GM18505 (cell line): Measurements from ENCODE around the gene CAMK1D.

ENCODE experiments used
- ATAC-seq: cut with Tn5 transposase; IDR thresholded peaks from one replicate; pipeline ENCODE4 v1.9.1; 2021; ENCODE audit not compliant: unreplicated experiment
- POLR2A ChIP-seq: IDR thresholded peaks from 4 replicates; pipeline ENCODE4 v1.6.1; 2011; ENCODE audit warnings: borderline replicate concordance; ENCODE audit not compliant: insufficient read depth, insufficient read length; ENCODE audit errors: extremely low read depth

CAMK1D gene

DNA sequence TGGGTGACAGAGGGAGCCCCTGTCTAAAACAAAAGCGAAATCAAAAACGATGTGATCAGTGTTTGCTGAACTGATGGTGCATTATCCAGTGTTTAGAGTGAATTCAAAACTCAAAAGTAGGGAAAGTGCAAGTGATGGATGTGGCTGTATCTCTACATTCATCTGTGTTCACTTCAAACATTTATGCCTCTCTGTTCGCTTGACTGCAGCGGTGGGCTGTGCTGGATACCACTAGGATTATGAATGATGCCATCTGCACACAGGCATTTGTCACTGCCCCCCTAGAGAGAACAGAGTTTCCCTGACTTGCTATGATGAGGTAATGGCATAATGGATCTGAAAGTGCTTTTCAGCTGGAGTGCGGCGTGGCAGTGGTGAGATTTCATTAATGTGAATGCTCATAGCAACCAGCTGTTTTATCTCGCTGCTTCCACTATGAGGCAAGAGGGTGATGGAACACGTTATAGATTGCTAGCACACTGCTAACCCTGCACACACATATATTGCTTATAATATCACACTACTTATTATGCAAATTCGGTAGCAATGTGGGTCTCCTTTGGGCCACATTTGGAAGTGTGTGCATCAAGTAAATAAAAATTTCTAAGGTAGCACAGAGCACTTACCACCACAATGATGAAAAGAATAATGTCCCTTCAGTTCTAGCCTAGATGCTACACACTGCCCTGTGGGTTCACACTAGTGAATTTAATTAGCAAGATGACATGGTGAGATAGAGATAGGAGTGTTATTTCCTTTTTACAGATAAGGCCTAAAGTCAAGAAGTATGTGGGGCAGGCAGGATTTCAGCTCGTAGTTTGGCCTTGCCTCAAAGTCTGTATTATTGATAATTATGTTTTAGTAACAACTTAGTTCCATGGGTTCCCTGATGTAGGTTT, 164.7 kb downstream of the CAMK1D start:
- TF ChIP-seq POLR2A, result no peak
- ATAC-seq, result no peak

DNA sequence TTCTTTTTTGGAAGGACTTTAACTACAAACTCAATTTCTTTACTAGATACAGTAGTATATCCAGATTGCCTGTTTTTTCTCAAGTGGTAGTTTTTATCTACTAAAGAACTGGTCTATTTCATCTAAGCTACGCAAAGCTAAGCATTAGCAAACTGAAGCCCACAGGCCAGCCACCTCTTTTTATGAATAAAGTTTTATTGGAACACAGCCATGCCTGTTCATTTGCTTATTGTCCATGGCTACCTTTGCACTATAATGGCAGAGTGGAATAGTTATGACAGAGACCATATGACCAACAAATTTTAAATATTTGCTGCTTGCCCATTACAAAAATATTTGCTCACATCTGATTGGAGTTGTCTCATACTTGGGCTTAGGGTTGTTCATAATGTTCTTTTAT, 168.7 kb downstream of the CAMK1D start:
- ATAC-seq, result no peak
- no peak for TF ChIP-seq POLR2A

DNA sequence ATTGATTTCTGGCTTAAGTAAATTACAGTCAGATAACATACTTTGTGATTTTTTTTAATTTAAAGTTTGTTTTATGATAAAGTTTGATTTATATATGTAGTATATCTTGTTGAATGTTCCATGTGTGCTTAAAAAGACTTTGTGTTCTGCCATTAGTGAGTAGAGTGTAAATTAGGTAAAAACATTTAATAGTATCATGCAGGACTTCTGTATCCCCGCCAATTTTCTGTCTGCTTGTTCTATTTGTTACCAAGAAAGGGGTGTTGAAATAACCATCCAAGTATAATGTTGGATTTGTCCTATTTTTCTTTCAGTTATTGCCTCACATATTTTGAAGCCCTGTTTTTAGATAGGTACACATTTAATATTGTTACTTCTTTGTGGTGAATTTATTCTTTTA, 172.1 kb downstream of the CAMK1D start:
- no peak for ATAC-seq

DNA sequence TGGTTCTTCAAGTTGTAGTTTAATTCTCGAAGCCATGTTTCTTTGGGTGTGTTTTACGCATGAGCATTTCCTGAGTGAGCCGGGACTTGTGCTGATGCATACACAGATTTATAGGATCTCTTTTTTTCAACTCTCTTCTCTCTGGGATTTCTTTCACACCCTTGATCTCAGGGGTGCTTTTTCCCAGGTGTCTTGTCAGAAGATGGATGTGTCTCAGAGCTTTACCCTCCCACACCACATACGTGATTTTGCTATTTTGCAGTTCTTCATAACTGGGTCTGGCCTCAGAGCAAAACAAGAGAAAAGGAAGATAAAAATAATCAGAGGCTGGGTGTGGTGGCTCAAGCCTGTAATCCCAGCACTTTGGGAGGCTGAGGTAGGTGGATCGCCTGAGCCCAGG, 177.0 kb downstream of the CAMK1D start:
- TF ChIP-seq POLR2A, result no peak
- ATAC-seq, result no peak

More for the DNA sequence above, 172.1 kb downstream of the CAMK1D start:
- no peak for TF ChIP-seq POLR2A

DNA sequence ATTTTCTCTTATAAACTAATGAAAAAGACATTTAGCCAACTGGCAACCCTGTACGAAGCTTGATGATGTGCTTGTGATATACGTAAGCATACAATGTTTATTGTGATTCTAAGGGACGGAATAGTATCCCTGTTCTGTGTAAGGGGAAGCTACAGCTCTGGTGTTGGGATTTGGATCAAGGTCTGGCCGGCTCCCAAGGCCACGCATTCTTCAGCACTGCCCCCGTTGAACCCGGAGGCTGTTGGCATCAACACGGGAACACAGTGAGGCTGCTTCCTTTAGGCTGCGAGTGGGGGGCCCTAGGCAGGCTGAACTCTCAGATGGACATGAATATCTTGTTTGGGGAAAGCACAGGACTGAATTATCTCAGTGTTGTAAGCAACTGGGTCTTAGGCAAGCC, 180.6 kb downstream of the CAMK1D start:
- ATAC-seq, result no peak
- no peak for TF ChIP-seq POLR2A

DNA sequence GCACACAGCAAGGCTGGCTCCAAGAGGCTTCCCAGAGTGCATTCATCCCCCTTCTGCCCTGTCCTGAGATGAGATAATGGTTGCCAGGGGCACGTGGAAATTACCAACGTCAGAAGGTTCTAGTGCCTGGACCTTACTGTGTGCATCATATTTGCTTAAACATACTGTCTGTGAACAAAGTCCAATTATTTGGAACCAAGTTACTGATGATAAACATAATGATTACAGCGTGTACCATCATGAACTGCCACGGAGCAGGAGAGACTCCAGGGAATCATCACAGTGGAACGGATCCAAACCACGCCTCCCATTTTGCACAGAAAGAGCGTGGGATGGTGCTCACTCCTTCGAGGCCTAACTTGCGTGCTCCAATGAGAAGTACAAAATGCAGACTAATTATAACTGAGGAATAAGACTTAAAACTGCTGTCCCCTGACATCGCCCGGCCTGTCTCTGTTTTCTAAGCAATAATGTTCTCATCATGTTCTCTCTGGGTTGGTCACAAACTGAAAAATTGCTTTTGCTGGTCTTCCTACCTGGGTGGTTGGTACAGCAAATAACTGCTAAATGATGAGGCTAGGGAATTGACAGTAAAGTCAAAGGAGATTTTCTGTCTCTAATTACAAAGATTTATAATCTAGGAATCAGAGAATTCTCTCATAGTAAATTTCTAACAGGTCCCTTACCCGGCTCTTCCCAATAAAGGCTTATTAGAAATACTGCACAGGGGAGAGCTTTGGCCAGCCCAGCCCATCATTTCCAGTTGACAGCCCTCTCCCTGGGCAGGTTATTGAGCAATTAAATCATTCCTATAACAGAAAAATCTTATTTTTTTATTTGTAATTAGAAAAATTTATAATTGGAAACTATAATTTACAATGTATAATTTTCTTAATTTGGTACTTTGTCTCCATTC, 182.2 kb downstream of the CAMK1D start:
- no peak for ATAC-seq
- TF ChIP-seq POLR2A, result no peak

DNA sequence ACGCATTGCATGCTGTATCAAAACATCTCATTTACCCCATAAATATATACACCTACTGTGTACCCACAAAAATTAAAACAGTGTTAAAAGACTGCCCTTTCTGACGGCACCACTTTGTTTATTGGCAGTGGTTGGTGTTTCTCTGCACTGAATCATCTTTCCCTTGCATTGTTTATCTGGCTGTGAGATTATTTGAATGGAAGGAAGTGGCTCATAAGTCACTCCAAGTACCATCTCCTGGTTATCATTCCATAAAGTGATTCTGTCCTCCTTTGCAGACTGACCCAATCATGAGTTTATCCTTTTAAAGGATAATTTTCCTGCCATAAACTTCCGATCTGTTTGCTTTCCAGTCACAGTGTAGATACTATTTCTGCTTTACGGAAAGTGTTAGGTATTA, 183.8 kb downstream of the CAMK1D start:
- TF ChIP-seq POLR2A, result no peak
- ATAC-seq, result no peak

DNA sequence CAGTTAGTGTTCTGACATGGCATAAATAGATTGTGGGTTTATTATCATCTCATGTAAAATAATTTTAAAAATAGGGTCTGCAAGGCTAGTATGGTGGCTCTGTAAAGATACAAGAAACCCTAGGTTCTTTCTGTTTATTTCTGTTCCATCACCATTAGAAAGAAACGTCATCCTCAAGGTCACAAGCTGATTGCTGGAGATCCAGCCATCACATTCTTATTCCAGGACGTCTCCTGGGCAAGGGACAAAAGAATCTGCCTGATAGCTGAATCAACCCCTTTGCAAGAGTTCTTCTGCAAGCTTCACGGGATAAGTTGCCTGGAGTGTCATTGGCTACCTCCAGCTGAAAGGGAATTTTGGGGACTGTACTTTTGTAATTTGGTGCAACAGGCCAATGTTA, 184.4 kb downstream of the CAMK1D start:
- no peak for ATAC-seq
- TF ChIP-seq POLR2A, result no peak

DNA sequence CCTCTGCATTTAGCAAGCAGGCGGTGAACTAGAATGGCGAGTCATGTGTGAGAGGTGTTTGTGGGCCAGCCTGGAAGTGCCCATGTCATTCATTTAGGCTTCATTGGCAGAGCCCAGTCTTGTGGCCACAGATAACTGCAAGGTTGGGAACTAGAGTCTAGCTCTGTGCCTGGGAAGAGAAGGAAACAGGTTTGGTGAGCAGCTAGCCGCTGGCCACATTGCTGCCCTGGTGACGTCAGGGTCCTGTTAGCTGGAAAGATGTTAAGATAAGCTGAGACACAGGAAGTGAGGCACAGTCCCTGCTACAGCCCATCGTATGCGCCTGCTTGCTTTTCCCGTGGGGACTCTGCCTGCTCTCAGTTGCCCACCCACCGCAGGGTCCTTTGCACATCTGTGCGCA, 185.5 kb downstream of the CAMK1D start:
- no peak for ATAC-seq
- no peak for TF ChIP-seq POLR2A

DNA sequence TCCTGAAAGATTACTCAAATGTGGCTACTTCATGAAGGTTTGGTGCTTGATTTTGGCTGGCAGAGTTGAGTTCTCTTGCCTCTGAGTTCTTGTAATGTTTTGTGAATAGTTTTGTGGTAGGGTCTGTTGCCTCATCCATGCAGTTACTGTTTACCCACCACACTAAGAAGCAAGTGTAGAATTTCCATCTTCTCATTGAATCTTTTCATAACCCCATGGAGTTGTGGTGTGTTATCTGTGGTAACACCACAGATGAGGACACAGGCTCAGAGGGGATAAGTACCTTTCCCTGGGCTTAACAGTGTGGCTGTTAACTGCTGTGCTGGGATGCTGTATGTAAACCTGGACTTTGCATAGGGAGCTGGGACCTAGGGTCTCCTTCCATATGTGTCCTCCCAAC, 186.3 kb downstream of the CAMK1D start:
- ATAC-seq, result no peak
- no peak for TF ChIP-seq POLR2A

DNA sequence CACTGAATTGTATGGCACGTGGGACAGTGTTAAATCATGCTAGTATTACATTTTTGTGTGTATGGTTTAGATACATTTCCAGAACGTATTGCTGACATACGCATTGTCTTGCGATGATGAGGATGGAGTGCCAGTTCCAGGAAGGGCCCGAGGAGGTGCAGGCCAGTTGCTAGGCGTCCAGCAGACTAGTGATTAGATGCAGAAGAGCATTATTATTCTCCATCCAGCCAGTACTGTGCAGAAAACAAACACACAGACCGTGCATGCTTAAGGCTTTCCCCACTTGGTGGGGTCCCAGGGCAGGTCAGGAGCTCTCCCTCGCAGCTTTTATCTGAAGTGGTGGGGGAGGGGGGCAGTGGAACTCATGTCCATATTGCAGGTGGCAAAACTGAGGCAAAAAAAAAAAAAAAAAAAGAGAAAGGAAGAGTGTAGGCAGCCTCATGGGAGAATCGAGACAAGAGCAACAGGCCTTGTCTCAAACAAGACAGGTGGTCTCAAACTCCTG, 189.2 kb downstream of the CAMK1D start:
- no peak for TF ChIP-seq POLR2A

DNA sequence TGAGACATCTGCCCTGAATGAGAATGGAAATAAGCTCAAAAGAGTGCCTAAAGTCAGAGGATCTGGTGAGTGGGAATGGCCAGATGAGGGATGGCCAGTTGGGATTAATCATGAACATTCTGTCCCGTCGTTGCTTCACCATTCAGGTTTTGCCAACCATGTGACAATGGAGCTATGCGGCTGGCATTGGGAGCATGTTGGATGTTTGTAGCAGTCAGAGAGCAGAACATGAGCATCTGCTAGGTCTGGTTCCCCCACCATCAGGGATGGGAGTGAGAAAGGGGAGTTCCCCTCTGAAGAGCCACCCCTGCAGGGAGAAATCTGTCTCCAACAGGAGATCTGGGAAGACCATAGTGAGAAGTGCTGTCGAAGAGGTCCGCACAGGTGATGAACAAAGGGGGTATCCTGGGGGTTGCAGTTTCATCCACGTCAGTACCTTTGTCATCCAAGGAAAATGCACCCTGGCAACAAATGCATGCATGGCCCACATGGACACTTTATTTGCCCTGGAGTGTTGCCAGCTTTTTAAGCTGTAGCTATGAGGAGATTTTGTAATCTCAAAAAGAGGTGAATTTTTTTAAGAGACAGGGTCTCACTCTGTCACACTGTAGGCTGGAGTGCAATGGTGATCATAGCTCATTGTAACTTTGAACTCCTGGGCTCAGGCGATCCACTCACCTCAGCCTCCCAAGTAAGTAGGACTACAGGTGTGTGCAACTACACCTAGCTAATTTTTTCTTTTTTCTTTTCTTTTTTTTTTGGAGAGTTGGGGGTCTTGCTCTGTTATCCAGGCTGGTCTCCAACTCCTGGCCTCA, 190.2 kb downstream of the CAMK1D start:
- TF ChIP-seq POLR2A, result no peak
- ATAC-seq, result no peak

More for the DNA sequence above, 189.2 kb downstream of the CAMK1D start:
- ATAC-seq, result no peak

DNA sequence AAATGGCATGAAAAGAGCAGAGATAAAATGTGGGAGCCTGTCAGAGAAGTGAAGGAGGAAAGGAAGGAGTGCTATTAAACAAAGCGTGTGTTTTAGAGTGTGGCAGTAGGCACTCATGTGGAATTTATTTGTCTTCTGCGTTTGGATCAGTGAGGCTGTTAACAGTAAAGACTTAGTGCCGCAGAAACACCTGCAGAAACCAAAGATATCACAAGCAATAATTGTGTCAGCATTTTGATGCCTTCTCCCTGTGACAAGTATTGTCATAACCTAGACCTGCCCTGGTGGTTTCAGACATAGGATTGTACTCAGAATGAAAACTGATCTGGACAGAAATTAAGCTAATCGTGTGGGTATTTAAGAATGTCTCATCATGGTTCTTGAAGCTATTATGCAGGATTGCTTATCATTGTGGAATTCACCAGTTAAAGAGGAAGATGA, 191.0 kb downstream of the CAMK1D start:
- TF ChIP-seq POLR2A, result no peak
- no peak for ATAC-seq

DNA sequence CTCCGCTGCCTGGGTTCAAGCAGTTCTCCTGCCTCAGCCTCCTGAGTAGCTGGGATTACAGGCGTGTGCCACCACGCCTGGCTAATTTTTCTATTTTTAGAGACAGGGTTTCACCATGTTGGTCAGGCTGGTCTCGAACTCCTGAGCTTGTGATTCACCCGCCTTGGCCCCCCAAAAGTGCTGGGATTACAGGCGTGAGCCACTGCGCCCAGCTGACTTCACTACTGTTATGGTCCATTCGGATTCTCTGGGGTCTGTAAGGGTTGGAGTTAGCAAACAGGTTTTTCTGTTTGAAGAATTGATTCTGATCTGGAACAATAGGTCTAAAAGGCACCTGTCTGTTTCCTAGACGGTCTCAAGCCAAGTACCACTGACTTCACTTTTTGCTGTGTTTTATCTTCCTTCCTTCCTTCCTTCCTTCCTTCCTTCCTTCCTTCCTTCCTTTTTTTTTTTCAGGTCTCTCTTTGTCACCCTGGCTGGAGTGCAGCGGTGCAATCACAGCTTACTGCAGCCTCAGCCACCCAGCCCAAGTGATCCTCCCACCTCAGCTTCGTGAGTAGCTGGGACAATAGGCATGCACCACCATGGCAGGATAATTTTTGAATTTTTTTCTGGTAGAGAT, 192.2 kb downstream of the CAMK1D start:
- no peak for ATAC-seq
- TF ChIP-seq POLR2A, result no peak
